GM21723 (cell line): ENCODE results near the gene MCMBP.
"Not testable (repeated sequence)": the region's sequence is repeated elsewhere in the genome, so short reads cannot be mapped to it uniquely, and the experiment has no call there.

ENCODE experiments used
- ATAC-seq: cut with Tn5 transposase; IDR thresholded peaks from one replicate; pipeline ENCODE4 v1.9.1; 2021; ENCODE audit warnings: mild to moderate bottlenecking, moderate library complexity; ENCODE audit not compliant: unreplicated experiment

Gene MCMBP

GRCh38 chr10:119883901-119884611 lies 11.4 kb upstream of the MCMBP start:
- ATAC-seq = not testable (repeated sequence)

- no peak for ATAC-seq
Measured at GRCh38 chr10:119878524-119878923, 5.9 kb upstream of the MCMBP start.

DNA sequence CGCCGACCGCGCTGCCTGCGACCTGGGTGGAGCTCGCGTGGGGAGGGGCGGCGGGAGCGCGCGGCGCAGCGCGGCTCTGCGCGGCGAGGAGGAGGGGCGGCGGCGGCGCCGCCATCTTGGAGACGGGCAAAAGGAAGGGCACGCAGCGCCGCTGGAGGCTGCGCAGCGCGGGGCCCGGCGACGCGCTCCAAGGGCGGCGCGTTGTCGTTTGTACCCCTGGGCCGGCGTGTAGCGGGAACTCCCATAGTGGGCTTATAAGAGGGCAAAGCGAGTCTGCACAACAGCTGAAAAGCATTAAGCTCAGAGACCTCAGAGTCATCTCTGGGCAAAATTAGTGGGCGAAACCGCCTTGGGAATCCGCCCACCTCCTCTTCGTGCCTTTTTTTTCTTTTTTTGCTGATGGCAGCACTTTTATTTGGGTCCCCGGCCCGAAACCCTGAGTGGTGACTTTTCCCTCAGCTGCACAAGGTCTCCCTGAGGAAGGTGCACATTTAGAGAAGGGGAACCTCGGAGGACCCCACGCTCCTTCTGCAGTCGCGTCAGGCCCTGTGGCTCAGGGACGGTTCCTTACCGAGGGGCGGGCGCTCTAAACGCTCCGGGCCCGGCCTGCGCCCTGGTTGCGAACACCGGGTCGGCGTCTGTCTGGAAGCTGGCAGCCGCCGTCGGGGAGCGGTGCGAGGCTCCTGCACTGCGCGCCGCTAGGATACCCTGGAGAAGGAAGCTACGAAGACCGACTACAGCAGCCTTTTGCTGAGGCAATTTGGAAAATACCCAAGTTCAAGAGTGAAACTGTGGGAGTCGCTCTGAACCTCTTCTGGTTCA lies 428 bp upstream of the MCMBP start:
- peak; percentile 86 for ATAC-seq

DNA sequence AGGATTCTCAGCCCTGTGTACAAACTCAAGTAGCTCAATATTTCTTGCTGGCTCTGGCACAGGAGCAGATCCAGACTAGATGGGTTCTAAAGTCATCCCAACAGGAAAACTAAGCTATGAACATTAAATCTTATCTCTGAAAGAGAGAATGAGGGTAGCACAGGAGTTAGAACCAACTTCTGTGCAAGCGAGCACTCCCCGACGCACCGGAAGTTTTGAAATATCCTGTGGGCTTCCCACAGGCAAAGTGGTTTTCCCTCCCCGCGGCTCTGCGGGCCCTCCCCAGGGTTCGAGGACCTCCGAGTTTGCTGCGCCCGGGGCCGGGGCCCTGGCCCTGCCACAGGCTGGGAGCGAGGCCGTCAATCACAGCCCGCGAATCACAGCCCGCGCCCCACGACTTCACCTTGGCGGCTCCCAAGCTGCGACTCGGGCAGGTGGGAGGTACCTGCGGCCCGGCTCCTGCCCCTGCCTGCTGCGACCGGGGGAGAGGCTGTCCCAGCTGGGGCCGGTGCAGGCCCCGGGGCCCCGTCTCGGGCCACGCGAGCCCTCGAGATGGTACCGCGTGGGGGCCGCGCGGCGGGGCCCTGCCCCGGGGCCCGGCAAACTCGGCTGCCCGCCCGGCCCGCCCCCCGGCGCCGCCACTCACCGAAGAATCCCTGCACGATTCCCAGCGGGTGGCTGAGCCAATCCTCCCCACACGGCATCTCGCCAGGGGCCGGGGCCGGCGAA lies 598 bp downstream of the MCMBP start:
- peak; percentile 50 for ATAC-seq

DNA sequence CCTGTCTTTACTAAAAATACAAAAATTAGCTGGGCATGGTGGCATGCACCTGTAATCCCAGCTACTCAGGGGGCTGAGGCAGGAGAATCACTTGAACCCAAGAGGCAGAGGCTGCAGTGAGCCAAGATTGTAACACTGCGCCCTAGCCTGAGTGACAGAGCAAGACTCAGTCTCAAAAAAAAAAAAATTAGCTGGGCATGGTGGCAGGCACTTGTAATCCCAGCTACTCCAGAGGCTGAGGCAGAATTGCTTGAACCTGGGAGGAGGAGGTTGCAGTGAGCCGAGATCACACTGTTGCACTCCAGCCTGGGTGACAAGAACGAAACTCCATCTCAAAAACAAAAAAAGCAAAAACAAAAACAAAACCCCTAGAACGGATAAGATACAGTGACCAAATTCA lies 3.2 kb downstream of the MCMBP start:
- not testable (repeated sequence) for ATAC-seq

DNA sequence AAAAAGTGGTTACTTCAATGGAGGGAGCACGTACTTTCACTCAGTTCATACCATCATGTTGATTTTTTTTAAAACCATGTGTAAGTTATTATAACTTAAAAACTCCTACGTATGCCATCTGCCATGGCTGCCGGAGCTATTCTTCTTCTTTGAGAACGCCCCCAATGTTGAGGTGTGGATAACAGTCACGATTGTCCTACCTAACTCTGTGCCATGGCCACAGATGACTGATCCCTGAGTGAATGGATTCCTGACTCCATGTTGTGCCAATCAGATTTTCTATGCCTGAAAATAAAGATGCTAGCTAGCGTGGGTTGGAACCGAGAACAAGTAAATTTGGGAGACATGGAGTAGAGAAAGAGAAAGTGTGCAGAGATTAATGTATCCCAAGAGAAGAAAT lies 5.3 kb downstream of the MCMBP start:
- no peak for ATAC-seq

DNA sequence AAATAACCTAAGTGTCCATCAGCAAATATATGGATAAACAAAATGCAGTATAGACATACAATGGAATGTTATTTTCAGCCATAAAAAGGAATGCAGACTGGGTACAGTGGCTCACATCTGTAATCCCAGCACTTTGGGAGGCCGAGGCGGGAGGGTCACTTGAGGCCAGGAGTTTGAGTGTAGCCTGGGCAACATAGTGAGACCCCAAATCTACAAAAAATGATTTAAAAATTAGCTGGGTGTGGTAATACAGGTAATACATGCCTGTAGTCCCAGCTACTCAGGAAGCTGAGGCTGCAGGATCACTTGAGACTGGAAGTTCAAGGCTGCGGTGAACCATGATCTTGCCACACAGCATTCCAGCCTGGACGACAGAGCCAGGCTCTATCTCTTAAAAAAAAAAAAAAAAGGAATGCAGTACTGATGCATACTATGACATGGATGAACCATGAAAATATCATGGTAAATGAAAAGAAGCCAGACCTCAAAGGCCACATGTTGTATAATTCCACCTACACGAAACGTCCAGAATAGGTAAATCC lies 6.9 kb downstream of the MCMBP start:
- ATAC-seq = no peak

GRCh38 chr10:119863951-119864565 lies 8.6 kb downstream of the MCMBP start:
- ATAC-seq = no peak

GRCh38 chr10:119862524-119862923 lies 10.1 kb downstream of the MCMBP start:
- no peak for ATAC-seq

DNA sequence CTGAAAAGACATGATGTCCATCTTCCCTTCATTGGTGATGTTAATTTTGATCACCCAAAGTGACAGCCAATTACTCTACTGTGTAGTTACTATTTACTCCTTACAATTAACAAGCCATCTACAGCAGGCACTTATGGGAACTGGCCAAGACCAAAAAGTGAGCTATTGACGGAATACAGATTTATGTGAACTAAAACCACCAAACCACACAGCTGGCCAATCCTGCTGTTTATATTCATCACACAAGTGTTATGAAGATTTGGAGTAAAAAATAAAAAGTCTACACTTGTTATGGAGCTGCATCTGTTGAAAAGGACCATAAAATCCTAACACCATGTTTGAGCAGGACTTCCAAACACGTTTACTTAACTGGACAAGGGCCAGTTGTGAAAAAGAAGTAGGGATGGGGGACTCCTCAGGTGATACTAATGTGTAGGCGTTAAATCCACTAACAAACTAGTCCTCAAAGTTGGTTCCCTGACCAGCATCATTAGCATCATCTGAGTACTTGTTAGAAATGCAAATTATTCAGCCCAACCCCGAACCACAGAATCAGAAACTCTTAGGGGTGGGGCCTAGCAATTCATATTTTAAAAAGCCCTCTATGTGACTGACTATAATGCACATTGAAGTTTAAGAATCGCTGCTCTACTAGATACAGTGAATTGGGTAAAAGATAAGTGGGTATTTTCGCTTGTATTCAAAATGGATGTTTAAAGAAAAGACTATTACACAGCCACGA lies 11.6 kb downstream of the MCMBP start:
- no peak for ATAC-seq

DNA sequence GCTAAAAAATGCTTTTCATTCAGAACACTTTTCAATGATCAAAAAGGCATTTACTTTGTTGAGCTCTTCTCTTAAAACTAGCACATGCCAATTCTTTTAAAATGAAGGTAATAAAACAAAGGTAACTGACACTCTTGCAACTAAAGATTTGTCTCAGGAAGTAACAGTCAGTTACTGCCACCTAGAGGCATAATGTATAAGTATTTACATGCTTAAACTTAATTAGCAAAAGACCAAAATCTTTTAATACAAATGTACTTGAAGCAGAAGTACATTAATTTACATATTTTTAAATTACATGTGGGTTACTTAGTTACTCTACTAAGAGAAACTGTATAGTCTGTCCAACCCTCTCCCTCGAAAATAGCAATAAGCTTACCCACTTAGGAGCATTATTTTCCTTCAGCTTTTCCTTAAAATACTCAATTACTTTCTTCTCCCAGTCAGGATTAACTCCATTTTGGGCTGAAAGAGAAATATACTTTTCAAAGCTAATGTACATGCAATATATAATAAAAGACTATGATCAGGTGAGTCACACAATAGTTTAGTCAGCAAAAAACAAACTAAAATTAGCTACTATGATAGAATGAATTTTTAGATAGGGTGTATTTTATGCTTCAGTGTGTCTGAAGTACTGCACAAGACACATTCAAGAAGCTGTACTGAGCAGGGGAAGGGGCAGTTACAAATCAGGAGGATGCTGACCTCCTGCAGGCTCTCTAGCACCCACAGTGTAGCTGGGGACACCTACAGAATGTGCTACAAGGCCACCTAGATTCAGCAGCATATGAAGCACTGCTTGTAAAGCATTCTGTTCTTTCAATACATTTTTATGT lies 13.0 kb downstream of the MCMBP start:
- ATAC-seq = no peak

- no peak for ATAC-seq
Measured at GRCh38 chr10:119858063-119858462, 14.6 kb downstream of the MCMBP start.

DNA sequence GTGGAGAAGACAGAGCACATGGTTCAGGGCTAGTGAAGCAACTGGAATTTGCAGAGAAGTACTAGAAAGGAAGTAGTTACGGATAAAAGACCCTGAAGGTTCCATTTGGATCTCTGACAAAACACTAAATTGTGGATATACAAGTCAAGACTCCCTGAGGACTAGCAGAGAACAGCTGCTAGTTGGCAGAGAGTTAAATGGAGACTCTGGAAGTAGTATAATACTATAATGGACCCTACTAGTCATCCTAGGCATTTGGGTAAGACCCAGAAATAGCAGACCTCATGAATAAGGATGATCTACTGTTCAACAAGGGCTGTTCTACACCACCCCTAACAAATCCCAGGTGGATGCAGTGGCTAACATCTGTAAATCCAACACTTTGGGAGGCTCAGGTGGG lies 19.1 kb downstream of the MCMBP start:
- no peak for ATAC-seq

DNA sequence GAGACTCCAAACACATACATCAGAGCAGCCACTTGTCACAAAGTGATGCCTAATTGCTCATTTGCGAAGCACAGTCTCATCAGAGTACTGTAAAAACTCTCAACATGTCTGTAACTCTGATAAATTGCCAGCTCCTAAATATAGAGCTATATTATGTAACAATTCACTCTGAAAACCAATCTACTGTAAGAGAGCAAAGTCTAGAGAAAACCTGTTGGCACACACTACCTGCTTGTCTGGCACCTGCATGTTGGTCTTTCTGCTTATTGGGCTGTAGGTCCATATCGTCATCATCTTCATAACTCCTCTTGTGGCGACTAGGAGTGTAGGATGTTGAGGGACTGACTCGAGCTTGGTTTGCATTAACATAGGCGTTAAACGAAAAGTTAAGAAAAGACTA lies 19.8 kb downstream of the MCMBP start:
- ATAC-seq = no peak

- no peak for ATAC-seq
Measured at GRCh38 chr10:119852277-119852676, 20.4 kb downstream of the MCMBP start.

DNA sequence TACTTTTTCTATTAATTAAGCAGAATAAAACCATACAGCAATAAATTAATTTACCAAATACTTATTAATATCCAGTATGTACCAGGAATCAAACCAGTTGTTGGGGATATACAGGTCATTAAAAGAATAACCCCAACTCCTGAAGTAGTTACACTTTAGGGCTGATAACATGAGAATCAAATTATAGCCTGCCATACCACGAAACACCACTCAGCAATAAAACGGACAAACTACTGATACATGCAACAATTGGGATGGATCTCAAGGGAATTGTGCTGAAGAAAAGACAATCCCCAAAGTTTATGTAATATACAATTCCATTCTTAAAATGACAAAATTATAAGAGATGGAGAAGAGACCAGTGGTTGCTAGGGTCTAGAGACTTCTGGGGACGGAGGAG lies 22.7 kb downstream of the MCMBP start:
- ATAC-seq = no peak

DNA sequence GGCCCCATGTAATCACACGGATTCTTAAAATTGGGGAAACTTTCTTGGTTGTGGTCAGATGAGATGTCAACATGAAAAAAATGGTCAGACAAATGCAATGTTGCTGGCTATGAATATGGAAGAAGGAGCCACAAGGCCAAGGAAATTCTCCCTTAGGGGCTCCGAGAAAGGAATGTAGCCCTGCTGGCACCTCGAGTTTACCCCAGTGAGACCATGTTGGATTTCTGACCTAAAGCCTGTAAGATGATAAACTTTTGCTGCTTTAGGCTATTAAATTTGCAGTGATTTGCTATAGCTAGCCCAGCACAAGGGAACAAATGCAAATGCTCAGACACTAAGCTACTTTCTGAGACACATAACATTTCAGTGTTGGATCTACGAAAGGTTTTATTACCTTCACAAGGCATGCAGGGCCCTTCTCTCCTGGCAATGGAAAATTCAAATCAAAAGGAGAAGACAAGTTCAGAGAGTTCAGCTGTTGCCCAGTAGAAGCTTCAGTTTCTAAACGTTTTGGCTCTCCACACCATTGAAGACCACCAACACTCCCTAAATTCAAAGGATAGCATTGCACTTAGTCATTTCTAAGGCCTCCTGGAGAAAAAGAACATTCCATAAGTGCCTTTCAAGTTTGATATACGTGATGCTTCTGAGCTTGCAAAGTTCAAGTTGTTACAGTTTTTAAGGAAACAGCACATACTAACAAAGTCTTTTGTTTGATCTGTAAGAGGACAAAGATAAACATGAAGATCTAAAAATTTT lies 23.4 kb downstream of the MCMBP start:
- ATAC-seq = no peak

DNA sequence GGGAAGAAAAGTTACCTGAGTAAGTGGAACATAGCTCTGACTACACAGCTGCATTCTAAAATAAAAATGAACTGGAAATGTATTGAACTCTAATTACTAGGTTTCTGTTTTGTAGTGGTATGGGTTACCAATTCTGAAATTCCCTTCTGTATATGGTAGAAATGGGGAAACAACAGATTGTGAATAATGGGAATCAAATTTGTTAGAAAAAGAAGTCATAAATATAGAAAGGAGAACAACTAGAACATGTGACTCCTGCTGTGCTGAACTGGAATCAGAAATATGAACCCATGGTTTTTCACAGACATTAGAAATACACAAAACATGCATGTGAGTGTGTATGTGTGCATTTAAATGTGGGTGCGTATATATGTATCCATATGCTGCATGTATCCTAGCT lies 27.0 kb downstream of the MCMBP start:
- no peak for ATAC-seq

DNA sequence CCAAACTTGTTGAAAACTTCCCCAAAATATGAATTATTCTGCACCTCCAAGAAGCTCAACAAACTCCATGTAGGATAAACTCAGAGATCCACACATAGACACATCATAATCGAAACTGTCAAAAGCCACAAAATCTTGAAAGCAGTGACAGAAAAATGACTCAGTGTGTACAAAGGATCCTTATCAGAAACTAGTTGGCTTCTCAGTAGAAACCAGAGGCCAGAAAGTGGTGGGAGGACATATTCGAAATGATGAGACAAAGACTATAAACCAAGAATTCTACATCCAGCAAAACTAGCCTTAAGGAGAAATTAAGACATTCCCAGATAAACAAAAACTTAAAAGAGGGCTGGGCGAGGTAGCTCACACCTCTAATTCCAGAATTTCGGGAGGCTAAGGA lies 38.5 kb downstream of the MCMBP start:
- ATAC-seq = no peak
